Stomach (tissue), 4 donors: ENCODE results near the gene KCNJ15.

ENCODE experiments used
- EP300 ChIP-seq: sonication (generic); formaldehyde crosslinking; IDR thresholded peaks from one replicate; pipeline ENCODE4 v1.6.1; 2017; ENCODE audit warnings: antibody characterized with exemption
- POLR2A ChIP-seq, 4 donors: fragments of 450-650 bp; IDR thresholded peaks; one replicate each; pipeline ENCODE4 v1.6.1; 2016; ENCODE audit warnings: antibody characterized with exemption in 4 of 4, control low read depth in 2 of 4, mild to moderate bottlenecking in 1 of 4, moderate library complexity in 1 of 4
- POLR2AphosphoS5 ChIP-seq, 3 donors: sonication (generic); formaldehyde crosslinking; IDR thresholded peaks; one replicate each; pipeline ENCODE4 v1.6.1; 2016; ENCODE audit warnings: antibody characterized with exemption in 3 of 3
- TF ChIP-seq, protein P1 (sequence below), 7 experiments: fragments of 450-650 bp in 4 of 7; fragments of 200-600 bp in 3 of 7; sonication (generic) in 3 of 7; IDR thresholded peaks; one replicate each; pipeline ENCODE4 v1.5.1; 2016 to 2019; ENCODE audit warnings: antibody characterized with exemption in 7 of 7, control low read depth in 2 of 7, mild to moderate bottlenecking in 1 of 7

DNA sequence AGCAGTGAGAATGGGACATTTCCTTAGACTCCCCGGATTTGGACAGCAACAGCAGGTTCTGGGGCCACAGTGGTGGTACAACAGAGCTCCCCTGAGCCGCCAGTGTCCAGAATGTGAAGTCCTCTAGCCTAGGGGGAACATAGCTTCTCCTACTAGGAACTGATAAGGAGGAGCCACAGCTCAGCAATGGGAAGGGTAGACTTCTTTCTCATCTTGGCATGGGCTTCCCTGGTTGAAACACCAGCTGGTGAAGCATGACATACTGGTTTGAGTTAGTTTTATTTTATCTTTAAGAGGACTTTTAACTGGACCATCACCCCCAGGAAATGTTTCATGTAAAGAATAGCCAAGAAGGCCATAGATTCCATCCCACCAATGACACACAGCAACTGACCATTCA lies 68.4 kb downstream of the KCNJ15 start:
- TF ChIP-seq, protein P1, sequence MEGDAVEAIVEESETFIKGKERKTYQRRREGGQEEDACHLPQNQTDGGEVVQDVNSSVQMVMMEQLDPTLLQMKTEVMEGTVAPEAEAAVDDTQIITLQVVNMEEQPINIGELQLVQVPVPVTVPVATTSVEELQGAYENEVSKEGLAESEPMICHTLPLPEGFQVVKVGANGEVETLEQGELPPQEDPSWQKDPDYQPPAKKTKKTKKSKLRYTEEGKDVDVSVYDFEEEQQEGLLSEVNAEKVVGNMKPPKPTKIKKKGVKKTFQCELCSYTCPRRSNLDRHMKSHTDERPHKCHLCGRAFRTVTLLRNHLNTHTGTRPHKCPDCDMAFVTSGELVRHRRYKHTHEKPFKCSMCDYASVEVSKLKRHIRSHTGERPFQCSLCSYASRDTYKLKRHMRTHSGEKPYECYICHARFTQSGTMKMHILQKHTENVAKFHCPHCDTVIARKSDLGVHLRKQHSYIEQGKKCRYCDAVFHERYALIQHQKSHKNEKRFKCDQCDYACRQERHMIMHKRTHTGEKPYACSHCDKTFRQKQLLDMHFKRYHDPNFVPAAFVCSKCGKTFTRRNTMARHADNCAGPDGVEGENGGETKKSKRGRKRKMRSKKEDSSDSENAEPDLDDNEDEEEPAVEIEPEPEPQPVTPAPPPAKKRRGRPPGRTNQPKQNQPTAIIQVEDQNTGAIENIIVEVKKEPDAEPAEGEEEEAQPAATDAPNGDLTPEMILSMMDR (IDR thresholded peaks at IDR 0.05), result no peak
- TF ChIP-seq POLR2A (IDR thresholded peaks at IDR 0.05), result no peak
- TF ChIP-seq POLR2AphosphoS5 (IDR thresholded peaks at IDR 0.05), result no peak
- no peak for TF ChIP-seq EP300
